NCI-H2196 (cell line): ENCODE measurements around the gene OR1L8.

Experiments
- DNase-seq: peaks from one replicate; lab custom pipeline; 2025; ENCODE audit not compliant: unreplicated experiment; lab: John Stamatoyannopoulos, UW

The OR1L8 gene

GRCh38 chr9:122518226-122518625 lies 65.0 kb downstream of the OR1L8 start:
- no peak for DNase-seq
